DOHH2 (cell line): ENCODE results near the gene FOXN3.

ENCODE experiments used
- EZH2phosphoT487 ChIP-seq: fragments of 200-600 bp; sonication (generic); IDR thresholded peaks from 2 replicates; pipeline ENCODE4 v1.6.1; 2017; ENCODE audit warnings: borderline replicate concordance, mild to moderate bottlenecking, antibody characterized with exemption, low read length, moderate library complexity, mixed read lengths
- TF ChIP-seq, protein P1 (sequence below): fragments of 200-600 bp; sonication (generic); IDR thresholded peaks from one replicate; pipeline ENCODE4 v1.5.1; 2014; ENCODE audit warnings: antibody characterized with exemption, mild to moderate bottlenecking, low read depth, low read length; ENCODE audit not compliant: poor library complexity, severe bottlenecking

- no peak for TF ChIP-seq EZH2phosphoT487
- TF ChIP-seq, protein P1, sequence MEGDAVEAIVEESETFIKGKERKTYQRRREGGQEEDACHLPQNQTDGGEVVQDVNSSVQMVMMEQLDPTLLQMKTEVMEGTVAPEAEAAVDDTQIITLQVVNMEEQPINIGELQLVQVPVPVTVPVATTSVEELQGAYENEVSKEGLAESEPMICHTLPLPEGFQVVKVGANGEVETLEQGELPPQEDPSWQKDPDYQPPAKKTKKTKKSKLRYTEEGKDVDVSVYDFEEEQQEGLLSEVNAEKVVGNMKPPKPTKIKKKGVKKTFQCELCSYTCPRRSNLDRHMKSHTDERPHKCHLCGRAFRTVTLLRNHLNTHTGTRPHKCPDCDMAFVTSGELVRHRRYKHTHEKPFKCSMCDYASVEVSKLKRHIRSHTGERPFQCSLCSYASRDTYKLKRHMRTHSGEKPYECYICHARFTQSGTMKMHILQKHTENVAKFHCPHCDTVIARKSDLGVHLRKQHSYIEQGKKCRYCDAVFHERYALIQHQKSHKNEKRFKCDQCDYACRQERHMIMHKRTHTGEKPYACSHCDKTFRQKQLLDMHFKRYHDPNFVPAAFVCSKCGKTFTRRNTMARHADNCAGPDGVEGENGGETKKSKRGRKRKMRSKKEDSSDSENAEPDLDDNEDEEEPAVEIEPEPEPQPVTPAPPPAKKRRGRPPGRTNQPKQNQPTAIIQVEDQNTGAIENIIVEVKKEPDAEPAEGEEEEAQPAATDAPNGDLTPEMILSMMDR = no peak
Measured at GRCh38 chr14:89324501-89325298, 92.3 kb downstream of the FOXN3 start.
